HG03378 (cell line): Measurements from ENCODE around the gene RTL3.

ENCODE experiments used
- ATAC-seq: cut with Tn5 transposase; IDR thresholded peaks from one replicate; pipeline ENCODE4 v1.9.1; 2021; ENCODE audit warnings: mild to moderate bottlenecking, moderate library complexity; ENCODE audit not compliant: unreplicated experiment

Gene RTL3

DNA sequence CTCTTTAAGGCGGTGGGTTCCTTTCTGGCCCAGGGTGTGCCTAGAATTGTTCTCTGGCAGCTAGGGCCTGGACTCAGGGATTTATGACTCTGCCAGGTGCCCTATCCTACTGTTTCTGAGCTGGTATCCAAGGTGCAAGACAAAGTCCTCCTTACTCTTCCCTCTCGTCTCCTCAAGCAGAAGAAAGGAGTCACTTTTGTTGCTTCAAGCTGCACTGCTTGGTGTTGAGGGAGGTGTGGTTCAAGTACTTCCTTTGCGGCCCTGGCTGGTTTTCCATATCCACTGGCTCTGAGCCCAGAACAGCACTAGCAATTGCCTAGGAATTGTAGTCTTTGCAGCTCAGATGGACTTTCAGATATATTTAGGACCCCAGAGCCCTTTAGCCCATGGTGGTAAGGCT lies 39.3 kb downstream of the RTL3 start:
- ATAC-seq: no peak

DNA sequence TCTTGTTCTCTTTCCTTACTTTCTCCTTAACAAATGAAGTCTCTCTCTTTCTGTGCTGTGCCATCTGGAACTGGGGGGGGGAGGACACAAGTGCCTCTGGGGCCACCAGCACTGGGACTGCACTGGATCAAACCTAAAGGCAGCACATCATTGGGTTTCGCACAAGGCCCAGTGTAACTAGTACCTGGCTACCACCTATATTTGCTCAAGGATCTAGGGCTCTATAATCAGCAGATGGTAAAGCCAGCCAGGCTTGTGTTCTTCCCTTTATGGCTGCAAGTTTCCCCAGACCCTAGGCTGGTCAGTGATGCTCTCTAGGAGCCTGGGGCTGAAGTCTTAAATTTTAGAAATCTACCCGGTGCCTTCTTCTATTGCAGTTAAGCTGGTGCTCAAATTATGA lies 40.1 kb downstream of the RTL3 start:
- no peak for ATAC-seq

DNA sequence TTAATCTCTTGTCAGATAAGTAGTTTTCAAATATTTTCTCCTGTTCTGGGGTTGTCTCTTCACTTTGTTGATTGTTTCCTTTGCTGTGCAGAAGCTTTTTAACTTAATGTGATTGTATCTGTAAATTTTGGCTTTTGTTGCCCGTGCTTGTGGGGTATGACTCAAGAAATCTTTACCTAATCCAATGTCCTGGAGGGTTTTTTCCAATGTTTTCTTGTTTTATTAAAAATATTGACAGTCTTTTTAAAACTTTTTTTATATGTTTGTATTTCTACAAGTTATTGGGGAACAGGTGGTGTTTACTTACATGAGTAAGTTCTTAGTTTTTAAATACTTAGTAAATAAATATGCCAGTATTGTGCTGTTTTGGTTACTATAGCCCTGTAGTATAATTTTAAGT lies 44.9 kb downstream of the RTL3 start:
- no peak for ATAC-seq
